Endothelial cell (in vitro differentiated cells): ENCODE results near the gene CTNNA1. TPM values are rescaled to one million over a fixed set of nuclear protein-coding genes. Genes with fewer than 3 reads are reported as not detected.

Experiments
- DNase-seq: peaks from one replicate; pipeline ENCODE4 v3.0.0; 2021; ENCODE audit warnings: low spot score
- H3K27ac Mint-ChIP-seq: one replicate; pipeline ENCODE4 v1.8.0; 2021; ENCODE audit warnings: mixed read lengths, inconsistent platforms; ENCODE audit not compliant: unreplicated experiment
- H3K27me3 Mint-ChIP-seq: one replicate; pipeline ENCODE4 v1.8.0; 2021; ENCODE audit warnings: mild to moderate bottlenecking, moderate library complexity, mixed read lengths, inconsistent platforms; ENCODE audit not compliant: unreplicated experiment
- H3K36me3 Mint-ChIP-seq: one replicate; pipeline ENCODE4 v1.8.0; 2021; ENCODE audit warnings: mild to moderate bottlenecking, low read depth, mixed read lengths, inconsistent platforms; ENCODE audit not compliant: unreplicated experiment
- H3K4me1 Mint-ChIP-seq: one replicate; pipeline ENCODE4 v1.8.0; 2021; ENCODE audit warnings: mild to moderate bottlenecking, mixed read lengths, inconsistent platforms; ENCODE audit not compliant: unreplicated experiment
- H3K4me3 Mint-ChIP-seq: one replicate; pipeline ENCODE4 v1.8.0; 2021; ENCODE audit warnings: mild to moderate bottlenecking, mixed read lengths, inconsistent platforms; ENCODE audit not compliant: unreplicated experiment
- H3K9me3 Mint-ChIP-seq: one replicate; pipeline ENCODE4 v1.8.0; 2021; ENCODE audit warnings: mixed read lengths, inconsistent platforms; ENCODE audit not compliant: unreplicated experiment
- total RNA-seq: library from RNA; stranded (reverse); fragmentation: NEBNext Ultra II Directional; extraction: Animal tissue kit (Norgen Biotek cat#: 25700); gene quantifications from one replicate; pipeline ENCODE4 v1.2.1, GENCODE V29; 2021; ENCODE audit not compliant: unreplicated experiment
- TF ChIP-seq, protein P1 (sequence below): fragments of 200-600 bp; sonication (generic); IDR thresholded peaks from one replicate; pipeline ENCODE4 v1.5.0; 2021; ENCODE audit warnings: antibody characterized with exemption; ENCODE audit not compliant: unreplicated experiment

CTNNA1 gene
- total RNA-seq, 1 donor from 2014 or later, result 521 TPM

DNA sequence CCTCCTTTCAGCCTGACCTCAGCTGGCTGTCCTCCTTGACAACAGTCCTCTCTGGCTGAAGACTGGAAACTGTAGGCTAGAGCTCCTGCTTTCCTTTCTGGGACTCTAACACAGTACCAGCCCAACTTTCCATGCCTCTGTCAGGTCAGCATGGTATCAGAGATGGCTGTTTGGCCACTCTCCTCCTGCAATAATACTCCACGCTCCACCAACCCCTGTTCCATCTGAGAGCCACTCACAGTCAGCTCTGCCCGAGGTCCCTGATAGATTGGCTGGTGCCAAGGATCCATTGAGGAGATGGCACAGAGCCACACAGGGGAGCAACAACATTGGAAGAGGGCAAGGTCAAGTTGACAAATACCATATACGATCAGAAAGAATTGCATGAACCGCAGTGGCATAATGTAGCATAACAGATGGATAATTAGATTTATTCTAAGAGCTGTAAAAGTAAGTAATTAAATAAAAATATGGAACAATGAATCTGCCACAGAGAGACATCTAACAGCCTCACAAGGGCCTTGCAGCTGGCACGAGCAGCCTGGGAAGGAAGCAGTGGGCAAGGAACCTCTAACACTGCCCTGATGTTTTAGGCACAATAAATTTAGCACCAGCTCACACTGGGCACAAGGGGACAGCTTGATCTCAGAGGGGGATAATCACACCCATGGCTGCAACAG, 216.2 kb downstream of the CTNNA1 start:
- H3K27me3 Mint-ChIP-seq, result peaks cover 6% of the 10 kb centered on the region
- H3K4me3 Mint-ChIP-seq, result no peak overlapping the region
- TF ChIP-seq, protein P1, sequence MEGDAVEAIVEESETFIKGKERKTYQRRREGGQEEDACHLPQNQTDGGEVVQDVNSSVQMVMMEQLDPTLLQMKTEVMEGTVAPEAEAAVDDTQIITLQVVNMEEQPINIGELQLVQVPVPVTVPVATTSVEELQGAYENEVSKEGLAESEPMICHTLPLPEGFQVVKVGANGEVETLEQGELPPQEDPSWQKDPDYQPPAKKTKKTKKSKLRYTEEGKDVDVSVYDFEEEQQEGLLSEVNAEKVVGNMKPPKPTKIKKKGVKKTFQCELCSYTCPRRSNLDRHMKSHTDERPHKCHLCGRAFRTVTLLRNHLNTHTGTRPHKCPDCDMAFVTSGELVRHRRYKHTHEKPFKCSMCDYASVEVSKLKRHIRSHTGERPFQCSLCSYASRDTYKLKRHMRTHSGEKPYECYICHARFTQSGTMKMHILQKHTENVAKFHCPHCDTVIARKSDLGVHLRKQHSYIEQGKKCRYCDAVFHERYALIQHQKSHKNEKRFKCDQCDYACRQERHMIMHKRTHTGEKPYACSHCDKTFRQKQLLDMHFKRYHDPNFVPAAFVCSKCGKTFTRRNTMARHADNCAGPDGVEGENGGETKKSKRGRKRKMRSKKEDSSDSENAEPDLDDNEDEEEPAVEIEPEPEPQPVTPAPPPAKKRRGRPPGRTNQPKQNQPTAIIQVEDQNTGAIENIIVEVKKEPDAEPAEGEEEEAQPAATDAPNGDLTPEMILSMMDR, result no peak
- DNase-seq, result no peak
- H3K4me1 Mint-ChIP-seq, result peaks cover 9% of the 10 kb centered on the region
- H3K9me3 Mint-ChIP-seq, result no peaks in the 10 kb centered on the region
- no peak overlapping the region for H3K27ac Mint-ChIP-seq
- peaks cover 3% of the 10 kb centered on the region for H3K36me3 Mint-ChIP-seq

DNA sequence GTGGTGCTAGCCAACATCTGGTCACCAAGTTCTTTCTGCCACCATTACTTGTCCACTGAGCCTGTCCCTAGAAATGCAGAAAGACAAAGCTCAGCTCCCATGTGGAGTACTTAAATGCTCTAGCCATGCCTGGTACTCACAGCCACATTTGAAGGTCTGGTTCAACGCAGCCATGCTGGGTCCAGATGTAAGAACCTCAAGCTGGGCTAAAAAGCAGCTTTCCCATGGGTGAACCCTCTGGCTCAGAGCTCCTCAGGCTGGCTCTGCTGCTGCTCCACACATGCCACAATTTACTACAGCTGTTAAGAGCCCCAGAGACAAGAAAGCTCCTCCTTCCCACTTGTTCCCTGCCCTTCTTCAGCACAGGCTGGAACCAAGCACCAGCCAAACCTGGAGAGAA, 219.0 kb downstream of the CTNNA1 start:
- no peaks in the 10 kb centered on the region for H3K9me3 Mint-ChIP-seq
- TF ChIP-seq, protein P1, result no peak
- no peak overlapping the region for H3K27ac Mint-ChIP-seq
- H3K4me1 Mint-ChIP-seq, result peaks cover 11% of the 10 kb centered on the region
- no peak overlapping the region for H3K4me3 Mint-ChIP-seq
- H3K36me3 Mint-ChIP-seq, result peaks cover 3% of the 10 kb centered on the region
- H3K27me3 Mint-ChIP-seq, result peaks cover 6% of the 10 kb centered on the region
- no peak for DNase-seq

DNA sequence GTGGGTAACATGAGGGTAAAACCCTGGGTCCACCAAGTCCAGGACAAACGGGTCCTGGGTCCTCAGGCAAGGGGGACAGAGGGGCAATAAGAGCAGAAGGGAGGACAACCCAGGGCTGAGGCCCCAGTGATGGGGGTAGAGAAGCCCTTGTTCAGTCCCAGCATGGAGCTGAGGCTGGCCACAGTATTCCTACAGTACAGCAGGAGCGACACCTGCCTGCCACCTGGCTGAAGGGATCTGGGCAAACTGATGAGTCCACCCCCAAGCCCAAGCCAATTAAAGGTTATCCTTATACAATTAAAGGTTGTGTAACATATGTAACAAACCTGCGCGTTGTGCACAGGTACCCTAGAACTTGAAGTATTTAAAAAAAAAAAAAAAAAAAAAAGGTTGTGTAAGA, 219.6 kb downstream of the CTNNA1 start:
- DNase-seq, result no peak
- Mint-ChIP-seq H3K27me3 (peaks cover 6% of the 10 kb centered on the region), H3K36me3 (peaks cover 8% of the 10 kb centered on the region), H3K4me1 (peaks cover 15% of the 10 kb centered on the region), H3K27ac (no peak overlapping the region), H3K4me3 (no peak overlapping the region), H3K9me3 (no peaks in the 10 kb centered on the region)
- TF ChIP-seq, protein P1, result no peak

DNA sequence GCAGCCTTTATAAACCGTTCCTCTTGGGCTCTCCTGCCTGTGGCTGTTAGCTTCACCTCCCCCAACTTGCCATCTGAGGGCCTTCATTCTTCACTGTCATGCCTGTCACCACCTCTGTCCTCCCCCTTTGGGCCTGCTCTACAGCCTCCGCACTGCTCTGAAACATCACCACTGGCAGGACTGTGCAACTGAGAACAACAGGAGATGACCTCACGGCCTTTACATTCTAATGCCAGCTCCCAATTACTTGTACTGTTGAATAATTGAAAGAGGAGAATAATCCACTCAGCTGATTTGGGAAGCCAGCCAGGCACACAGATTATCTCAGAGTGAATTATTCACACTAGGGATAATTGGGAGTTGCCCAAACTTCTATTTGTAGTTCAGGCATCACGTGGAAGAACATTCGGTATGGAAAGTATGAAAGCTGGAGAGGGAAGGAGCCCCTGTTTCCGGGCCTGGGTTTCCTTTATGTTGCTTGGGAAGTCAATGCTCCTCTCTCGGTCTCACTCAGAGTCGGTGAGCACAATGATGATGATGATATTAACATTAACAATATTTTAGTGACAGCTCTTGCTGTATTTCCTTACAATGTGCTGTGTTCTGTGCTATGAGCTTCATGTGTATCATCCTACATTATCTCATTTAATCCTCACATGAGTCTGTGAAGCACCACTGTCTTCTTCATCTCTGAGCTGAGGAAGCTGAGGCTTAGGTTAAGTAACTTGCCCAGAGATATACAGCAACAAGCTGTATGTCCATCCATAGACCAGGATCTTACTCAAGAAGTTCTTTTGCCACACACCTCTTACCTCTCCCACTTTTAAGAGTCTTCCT, 221.2 kb downstream of the CTNNA1 start:
- Mint-ChIP-seq H3K4me1 (peaks cover 12% of the 10 kb centered on the region), H3K9me3 (no peaks in the 10 kb centered on the region), H3K27me3 (peaks cover under 1% of the 10 kb centered on the region), H3K27ac (no peak overlapping the region), H3K4me3 (no peak overlapping the region), H3K36me3 (peaks cover 5% of the 10 kb centered on the region)
- no peak for DNase-seq
- TF ChIP-seq, protein P1, result no peak
